Activated T-cell treated with anti-CD3 and anti-CD28 coated beads, Interleukin-2, amount 50 U/mL, for 4 hours (primary cell): Measurements from ENCODE around the gene DEFB129. TPM values are rescaled to one million over a fixed set of nuclear protein-coding genes. Genes with fewer than 3 reads are reported as not detected.
"Not testable (repeated sequence)": the region's sequence is repeated elsewhere in the genome, so short reads cannot be mapped to it uniquely, and the experiment has no call there.

Experiments used
- ATAC-seq, 2 donors: fragments of 200-7000 bp; cut with Tn5 transposase; one replicate each; pipeline ENCODE4 v1.10.0; 2021
- DNase-seq: peaks from one replicate; pipeline ENCODE4 v3.0.0-alpha.2; 2020
- H3K27me3 Mint-ChIP-seq: one replicate; pipeline ENCODE4 v1.8.0; 2021; ENCODE audit warnings: low read depth, mixed read lengths
- H3K36me3 Mint-ChIP-seq: one replicate; pipeline ENCODE4 v1.8.0; 2022; ENCODE audit warnings: mixed read lengths; ENCODE audit not compliant: insufficient read depth
- H3K4me1 Mint-ChIP-seq: one replicate; pipeline ENCODE4 v1.8.0; 2021; ENCODE audit warnings: low read depth, mixed read lengths
- H3K4me3 Mint-ChIP-seq: one replicate; pipeline ENCODE4 v1.8.0; 2021; ENCODE audit warnings: mild to moderate bottlenecking, moderate library complexity, mixed read lengths
- H3K9me3 Mint-ChIP-seq: one replicate; pipeline ENCODE4 v1.8.0; 2021; ENCODE audit warnings: mixed read lengths
- total RNA-seq, 3 donors: library from RNA; stranded (reverse); gene quantifications; one replicate each; pipeline ENCODE4 v1.2.1, GENCODE V29; 2021

DEFB129 gene
- total RNA-seq, 3 donors from 2014 or later, result not detected

GRCh38 chr20:225879-226278 lies 1.2 kb upstream of the DEFB129 start:
- H3K36me3 Mint-ChIP-seq, H3K9me3 Mint-ChIP-seq, ATAC-seq, H3K4me3 Mint-ChIP-seq, DNase-seq: not testable (repeated sequence)
- Mint-ChIP-seq H3K4me1 (peaks cover 18% of the 10 kb centered on the region), H3K27me3 (peaks cover 16% of the 10 kb centered on the region)

- Mint-ChIP-seq H3K36me3 (no peaks in the 10 kb centered on the region), H3K4me1 (peaks cover 18% of the 10 kb centered on the region), H3K9me3 (no peaks in the 10 kb centered on the region), H3K4me3 (no peak overlapping the region), H3K27me3 (peaks cover 11% of the 10 kb centered on the region)
- ATAC-seq (no peak), DNase-seq (no peak)
Observed at GRCh38 chr20:227439-228105, 514 bp downstream of the DEFB129 start.

DNA sequence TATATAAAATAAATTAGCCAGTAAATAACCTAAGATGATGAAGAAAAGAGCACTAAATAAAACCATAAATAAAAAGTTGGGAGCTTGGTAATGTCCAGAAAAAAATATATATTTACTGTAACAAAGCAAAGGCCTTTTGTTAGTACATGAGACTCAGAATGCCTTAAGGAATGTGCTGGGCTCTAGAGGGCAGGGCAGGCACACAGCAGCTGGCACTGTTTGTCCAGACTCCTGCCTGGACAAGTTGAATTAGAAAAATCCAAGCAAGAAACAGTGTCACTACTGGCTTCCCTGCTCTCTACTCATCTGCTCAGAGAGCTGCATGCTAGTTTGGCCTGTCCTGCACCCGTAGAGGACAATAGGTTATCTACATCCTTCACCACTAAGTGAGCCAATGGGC lies 8.8 kb downstream of the DEFB129 start:
- no peak for DNase-seq
- ATAC-seq, result no peak
- Mint-ChIP-seq H3K9me3 (no peaks in the 10 kb centered on the region), H3K4me3 (no peak overlapping the region), H3K36me3 (no peaks in the 10 kb centered on the region), H3K4me1 (peaks cover 24% of the 10 kb centered on the region), H3K27me3 (peaks cover 1% of the 10 kb centered on the region)

- Mint-ChIP-seq H3K9me3 (no peaks in the 10 kb centered on the region), H3K4me3 (peak overlapping the region; percentile 78), H3K27me3 (no peaks in the 10 kb centered on the region), H3K36me3 (no peaks in the 10 kb centered on the region), H3K4me1 (peaks cover 24% of the 10 kb centered on the region)
- DNase-seq (no peak), ATAC-seq (peak; percentile 81 to 86)
Observed at GRCh38 chr20:237489-237888, 10.4 kb downstream of the DEFB129 start.

- peak overlapping the region; percentile 78 for H3K4me3 Mint-ChIP-seq
- H3K9me3 Mint-ChIP-seq, result no peaks in the 10 kb centered on the region
- DNase-seq (no peak), ATAC-seq (peak; percentile 79 to 86)
- peaks cover 24% of the 10 kb centered on the region for H3K4me1 Mint-ChIP-seq
- no peaks in the 10 kb centered on the region for H3K36me3 Mint-ChIP-seq
- H3K27me3 Mint-ChIP-seq, result no peaks in the 10 kb centered on the region
Observed at GRCh38 chr20:237929-238328, 10.9 kb downstream of the DEFB129 start.

GRCh38 chr20:242905-243304 lies 15.8 kb downstream of the DEFB129 start:
- Mint-ChIP-seq H3K9me3 (no peaks in the 10 kb centered on the region), H3K27me3 (no peaks in the 10 kb centered on the region), H3K4me1 (peaks cover 9% of the 10 kb centered on the region), H3K4me3 (no peak overlapping the region), H3K36me3 (no peaks in the 10 kb centered on the region)
- no peak for DNase-seq
- ATAC-seq, result no peak

GRCh38 chr20:251354-251753 lies 24.3 kb downstream of the DEFB129 start:
- H3K9me3 Mint-ChIP-seq, result no peaks in the 10 kb centered on the region
- no peaks in the 10 kb centered on the region for H3K27me3 Mint-ChIP-seq
- peaks cover 7% of the 10 kb centered on the region for H3K4me1 Mint-ChIP-seq
- no peak overlapping the region for H3K4me3 Mint-ChIP-seq
- DNase-seq (no peak), ATAC-seq (no peak)
- H3K36me3 Mint-ChIP-seq, result no peaks in the 10 kb centered on the region

DNA sequence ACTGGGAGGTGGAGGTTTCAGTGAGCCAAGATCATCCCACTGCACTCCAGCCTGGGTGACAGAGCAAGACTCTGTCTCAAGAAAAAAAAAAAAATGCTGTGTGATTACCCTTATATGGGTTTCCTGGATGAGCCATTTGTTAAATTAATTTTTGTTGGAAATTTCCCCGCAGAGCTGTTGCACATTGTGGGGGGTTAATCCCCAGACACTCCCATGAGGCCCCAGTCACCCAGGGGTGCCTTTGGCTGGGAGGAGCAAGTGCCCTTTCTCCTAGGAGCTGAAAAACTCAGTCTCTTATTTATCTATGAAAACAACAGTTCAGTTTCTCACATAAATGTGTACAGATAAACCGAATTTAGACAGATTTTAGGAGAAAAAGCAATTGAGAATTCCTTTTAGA lies 25.7 kb downstream of the DEFB129 start:
- DNase-seq (no peak), ATAC-seq (no peak)
- Mint-ChIP-seq H3K36me3 (no peaks in the 10 kb centered on the region), H3K9me3 (no peaks in the 10 kb centered on the region), H3K4me1 (peaks cover 7% of the 10 kb centered on the region), H3K4me3 (no peak overlapping the region), H3K27me3 (no peaks in the 10 kb centered on the region)

- H3K4me1 Mint-ChIP-seq, result peaks cover 10% of the 10 kb centered on the region
- not testable (repeated sequence) for H3K27me3 Mint-ChIP-seq, H3K4me3 Mint-ChIP-seq, DNase-seq, H3K36me3 Mint-ChIP-seq, H3K9me3 Mint-ChIP-seq, ATAC-seq
Observed at GRCh38 chr20:253447-253846, 26.4 kb downstream of the DEFB129 start.

DNA sequence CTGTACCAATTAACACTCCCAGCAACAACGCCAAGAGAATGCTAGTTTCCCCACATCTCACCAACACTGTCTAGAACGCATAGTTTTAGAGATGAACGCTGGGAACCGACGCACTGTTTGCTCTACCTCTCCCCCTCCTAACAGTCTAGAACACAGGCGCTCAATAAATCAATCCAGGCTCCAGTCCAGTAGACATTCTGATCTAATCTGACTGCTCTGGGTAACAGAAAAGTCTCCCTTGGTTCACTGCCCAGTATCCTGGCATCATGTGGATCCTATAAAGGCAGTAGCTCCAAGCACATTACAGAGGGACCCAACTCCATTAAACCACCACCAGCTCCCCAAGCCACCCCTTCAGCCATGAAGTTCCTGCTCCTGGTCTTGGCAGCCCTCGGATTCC lies 30.4 kb downstream of the DEFB129 start, which contains the start of gene DEFB132:
TSS of gene DEFB132 (plus strand) at position 306 of the 400 bp plus-strand sequence. CDS start at position 361, 55 bp downstream.
- Mint-ChIP-seq H3K4me3 (no peak within 1 kb of the TSS), H3K36me3 (no peaks in the 10 kb centered on the region)

DNA sequence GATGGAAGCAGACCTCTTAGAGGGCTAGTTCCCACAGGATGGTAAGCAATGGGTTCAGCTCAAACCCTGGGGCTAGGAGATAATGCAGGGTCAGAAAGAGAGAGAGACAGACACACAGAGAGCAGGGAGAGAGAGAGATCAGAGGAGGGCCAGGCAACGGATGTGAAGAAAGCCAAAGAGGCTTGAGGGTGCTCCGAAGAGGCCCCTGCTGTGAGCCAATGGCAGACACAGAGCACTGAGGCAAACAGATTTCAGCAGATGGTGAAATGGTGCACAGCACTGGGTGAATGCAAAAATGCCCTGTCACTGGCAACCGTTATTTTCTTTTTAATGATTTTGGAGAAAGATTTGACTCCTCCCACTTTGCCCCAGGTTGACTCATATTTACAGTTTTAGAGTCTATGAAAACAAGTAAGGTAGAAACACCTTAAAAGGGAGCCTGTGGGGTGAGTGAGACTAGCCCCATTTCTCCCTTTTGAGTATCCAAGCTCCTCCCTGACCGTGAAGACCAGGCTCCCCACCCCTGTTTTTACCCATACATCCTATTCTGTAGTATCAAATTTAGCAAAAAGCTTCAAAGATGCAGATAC lies 31.3 kb downstream of the DEFB129 start:
- no peak overlapping the region for H3K4me3 Mint-ChIP-seq
- H3K9me3 Mint-ChIP-seq, result no peaks in the 10 kb centered on the region
- H3K36me3 Mint-ChIP-seq, result no peaks in the 10 kb centered on the region
- ATAC-seq, result peak; percentile 59 to 65
- H3K4me1 Mint-ChIP-seq, result peaks cover 10% of the 10 kb centered on the region
- H3K27me3 Mint-ChIP-seq, result no peaks in the 10 kb centered on the region
- no peak for DNase-seq

More for the DNA sequence above, 30.4 kb downstream of the DEFB129 start, which contains the start of gene DEFB132:
- Mint-ChIP-seq H3K9me3 (no peaks in the 10 kb centered on the region), H3K4me1 (peaks cover 10% of the 10 kb centered on the region), H3K27me3 (no peaks in the 10 kb centered on the region)
- DNase-seq, result no peak
- no peak for ATAC-seq

- Mint-ChIP-seq H3K4me1 (peaks cover 10% of the 10 kb centered on the region), H3K4me3 (no peak overlapping the region), H3K9me3 (no peaks in the 10 kb centered on the region), H3K36me3 (no peaks in the 10 kb centered on the region), H3K27me3 (no peaks in the 10 kb centered on the region)
- DNase-seq (no peak), ATAC-seq (no peak)
Observed at GRCh38 chr20:258963-259362, 31.9 kb downstream of the DEFB129 start.

GRCh38 chr20:259981-260380 lies 32.9 kb downstream of the DEFB129 start:
- peaks cover 10% of the 10 kb centered on the region for H3K4me1 Mint-ChIP-seq
- no peak for DNase-seq
- H3K4me3 Mint-ChIP-seq, result no peak overlapping the region
- H3K9me3 Mint-ChIP-seq, result no peaks in the 10 kb centered on the region
- no peak for ATAC-seq
- no peaks in the 10 kb centered on the region for H3K27me3 Mint-ChIP-seq
- H3K36me3 Mint-ChIP-seq, result no peaks in the 10 kb centered on the region

DNA sequence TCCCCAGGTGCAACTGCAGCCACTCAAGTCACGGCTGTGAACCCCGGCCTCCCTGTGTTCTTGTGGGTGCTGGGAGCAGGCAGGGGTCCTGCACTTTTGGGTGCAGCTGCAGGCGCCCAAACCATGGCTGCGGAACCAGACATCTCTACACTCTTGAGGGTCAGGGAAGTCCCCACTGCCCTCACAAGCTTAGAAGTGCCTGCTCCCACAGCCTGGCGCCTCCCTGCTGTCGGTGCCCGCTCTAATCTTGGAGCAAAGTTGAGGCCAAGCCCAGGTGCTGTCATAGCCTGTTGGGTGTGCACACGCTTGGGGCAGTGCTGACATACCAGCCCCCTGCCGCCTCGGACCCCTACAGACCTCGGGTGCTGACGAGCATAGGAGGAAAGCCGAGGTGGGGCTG lies 36.6 kb downstream of the DEFB129 start:
- ATAC-seq (no peak), DNase-seq (no peak)
- H3K4me1 Mint-ChIP-seq, result peaks cover 14% of the 10 kb centered on the region
- no peak overlapping the region for H3K4me3 Mint-ChIP-seq
- no peaks in the 10 kb centered on the region for H3K36me3 Mint-ChIP-seq
- no peaks in the 10 kb centered on the region for H3K9me3 Mint-ChIP-seq
- peaks cover 8% of the 10 kb centered on the region for H3K27me3 Mint-ChIP-seq
